K562 (cell line): ENCODE measurements around the gene FOXO3. TPM values are rescaled to one million over a fixed set of nuclear protein-coding genes. Genes with fewer than 3 reads are reported as not detected.

Source experiments
- CBFB ChIP-seq: sonication (generic); formaldehyde crosslinking; IDR thresholded peaks from 2 replicates; pipeline ENCODE4 v1.4.0; 2020; ENCODE audit warnings: mild to moderate bottlenecking, missing genetic modification reagents
- CREB3L1 ChIP-seq: fragments of 450-650 bp; IDR thresholded peaks from 2 replicates; pipeline ENCODE4 v1.6.1; 2014; ENCODE audit warnings: low read depth, mild to moderate bottlenecking, moderate library complexity, borderline replicate concordance
- DDX20 ChIP-seq: fragments of 450-650 bp; IDR thresholded peaks from 2 replicates; pipeline ENCODE4 v1.6.1; 2016; ENCODE audit warnings: missing genetic modification characterization, low read depth, mild to moderate bottlenecking, missing compliant biosample characterization, moderate library complexity
- DIDO1 ChIP-seq: fragments of 450-650 bp; IDR thresholded peaks from 2 replicates; pipeline ENCODE4 v1.6.1; 2016; ENCODE audit warnings: low read depth, missing biosample characterization, missing genetic modification characterization
- MAFF ChIP-seq: IDR thresholded peaks from 2 replicates; pipeline ENCODE4 v1.6.1; 2012; ENCODE audit warnings: low read length, improper control_type of control experiment
- NBN ChIP-seq: fragments of 450-650 bp; IDR thresholded peaks from 2 replicates; pipeline ENCODE4 v1.6.1; 2016; ENCODE audit warnings: low read depth, mild to moderate bottlenecking
- NFYB ChIP-seq: IDR thresholded peaks from 2 replicates; pipeline ENCODE4 v1.6.1; 2011; ENCODE audit warnings: mild to moderate bottlenecking, moderate library complexity; ENCODE audit not compliant: insufficient read length; ENCODE audit errors: extremely low read depth
- NR1H2 ChIP-seq: sonication (generic); formaldehyde crosslinking; IDR thresholded peaks from 2 replicates; pipeline ENCODE4 v1.4.0; 2020; ENCODE audit warnings: mild to moderate bottlenecking, missing genetic modification reagents
- PML ChIP-seq: IDR thresholded peaks from 2 replicates; pipeline ENCODE4 v1.6.1; 2012; ENCODE audit warnings: low read length, inconsistent platforms
- RBFOX2 ChIP-seq: fragments of 200-400 bp; formaldehyde crosslinking; IDR thresholded peaks from 2 replicates; pipeline ENCODE4 v1.6.1; 2017; ENCODE audit warnings: low read depth, mild to moderate bottlenecking, low read length, moderate library complexity
- RNF219 ChIP-seq: fragments of 250-450 bp; sonication (Bioruptor Pico); IDR thresholded peaks from 2 replicates; pipeline ENCODE4 v1.5.0; 2022; ENCODE audit warnings: mild to moderate bottlenecking
- SMARCE1 ChIP-seq: fragments of 450-650 bp; IDR thresholded peaks from 2 replicates; pipeline ENCODE4 v1.7.1; 2016; ENCODE audit warnings: mild to moderate bottlenecking
- TOE1 ChIP-seq, 2 experiments: fragments of 450-650 bp in 1 of 2; sonication (generic) in 1 of 2; formaldehyde crosslinking in 1 of 2; IDR thresholded peaks; 2 replicates each; pipeline versions ENCODE4 v1.7.1 to v1.8.0; 2016 to 2022; ENCODE audit warnings: borderline replicate concordance in 2 of 2, mild to moderate bottlenecking in 2 of 2, antibody characterized with exemption in 1 of 2, inconsistent platforms in 1 of 2, low read depth in 1 of 2, missing genetic modification reagents in 1 of 2, moderate library complexity in 1 of 2
- XRCC3 ChIP-seq: fragments of 450-650 bp; IDR thresholded peaks from 2 replicates; pipeline ENCODE4 v1.6.1; 2017; ENCODE audit warnings: mild to moderate bottlenecking, moderate library complexity
- YBX1 ChIP-seq: fragments of 450-650 bp; IDR thresholded peaks from 2 replicates; pipeline ENCODE4 v1.7.1; 2016; ENCODE audit warnings: mild to moderate bottlenecking
- ZBTB49 ChIP-seq: sonication (generic); formaldehyde crosslinking; IDR thresholded peaks from 2 replicates; pipeline ENCODE4 v1.8.0; 2022; ENCODE audit warnings: missing genetic modification reagents, mild to moderate bottlenecking, borderline replicate concordance
- ZNF347 ChIP-seq: fragments of 450-650 bp; formaldehyde crosslinking; IDR thresholded peaks from 2 replicates; pipeline ENCODE4 v1.4.0; 2020; ENCODE audit warnings: low read depth, mild to moderate bottlenecking, moderate library complexity
- ZNF449 ChIP-seq: fragments of 250-450 bp; sonication (Bioruptor Pico); IDR thresholded peaks from 2 replicates; pipeline ENCODE4 v1.8.0; 2022; ENCODE audit warnings: moderate library complexity, mild to moderate bottlenecking, inconsistent platforms
- ZNF551 ChIP-seq: fragments of 250-450 bp; sonication (Bioruptor Pico); IDR thresholded peaks from 2 replicates; pipeline ENCODE4 v1.5.0; 2021; ENCODE audit warnings: mild to moderate bottlenecking, moderate library complexity
- ZNF780A ChIP-seq: fragments of 250-450 bp; sonication (Bioruptor Pico); IDR thresholded peaks from 2 replicates; pipeline ENCODE4 v1.5.0; 2021; ENCODE audit warnings: mild to moderate bottlenecking
- polyA plus RNA-seq, 8 experiments: library from polyadenylated mRNA; depleted of rRNA in 4 of 8; stranded (reverse) in 5 of 8; unstranded in 3 of 8; fragments of >200 nt; fragmentation: Nextera tagmentation in 2 of 8; fragmentation: Illumina TruSeq in 1 of 8; extraction: Ambion mirVana in 2 of 8; extraction: Trizol in 1 of 8; gene quantifications; 2 replicates each; pipeline versions ENCODE4 v1.2.1 to v1.2.3, GENCODE V29; 2011 to 2014; ENCODE audit warnings: inconsistent platforms in 1 of 8, missing spikeins in 1 of 8
- total RNA-seq, 7 experiments: library from RNA; depleted of rRNA in 6 of 7; stranded (reverse); fragments of >200 nt in 6 of 7; fragmentation: Illumina TruSeq in 2 of 7; extraction: Trizol in 2 of 7; gene quantifications; 2 replicates each; pipeline versions ENCODE4 v1.2.1 to v1.2.3, GENCODE V29; 2011 to 2021; ENCODE audit warnings: low replicate concordance in 1 of 7

Gene FOXO3
- total and polyA plus RNA-seq, 9 of the 15 experiments (the other 6 are each of a cell fraction or from before 2014, with no cell fraction given), result 3.0 to 14.6 (median 6.0) TPM

GRCh38 chr6:108589244-108589791 lies 28.6 kb downstream of the FOXO3 start (continued):
- TF ChIP-seq XRCC3 (no peak), PML (no peak), YBX1 (no peak), ZNF347 (CRISPR knock-in tag) (no peak), ZNF449 (CRISPR knock-in tag) (no peak), RBFOX2 (no peak), ZNF780A (CRISPR knock-in tag) (no peak), NFYB (no peak), ZNF551 (CRISPR knock-in tag) (no peak), NBN (peak; percentile 33; the same call in 1 of the 2 replicates), CREB3L1 (no peak), RNF219 (CRISPR knock-in tag) (no peak), MAFF (no peak), DDX20 (no peak), DIDO1 (tag) (no peak), NR1H2 (no peak), ZBTB49 (no peak), TOE1 (IDR thresholded peaks at IDR 0.05; ENCODE audit: borderline replicate concordance) (no peak), TOE1 (CRISPR knock-in tag; IDR thresholded peaks at IDR 0.05; ENCODE audit: borderline replicate concordance, low read depth) (no peak), CBFB (CRISPR knock-in tag) (no peak), SMARCE1 (no peak)
